Glutamatergic neuron (in vitro differentiated cells): ENCODE results near the gene KIF13A. TPM values are rescaled to one million over a fixed set of nuclear protein-coding genes. Genes with fewer than 3 reads are reported as not detected.

Source experiments
- DNase-seq: peaks from one replicate; pipeline ENCODE4 v3.0.0; 2022
- H3K27ac Mint-ChIP-seq: one replicate; pipeline ENCODE4 v1.8.0; 2020; ENCODE audit warnings: mild to moderate bottlenecking, mixed read lengths, inconsistent platforms; ENCODE audit not compliant: unreplicated experiment
- H3K27me3 Mint-ChIP-seq: one replicate; pipeline ENCODE4 v1.8.0; 2020; ENCODE audit warnings: mild to moderate bottlenecking, moderate library complexity, mixed read lengths, inconsistent platforms; ENCODE audit not compliant: unreplicated experiment
- H3K36me3 Mint-ChIP-seq: one replicate; pipeline ENCODE4 v1.8.0; 2020; ENCODE audit warnings: mild to moderate bottlenecking, mixed read lengths, inconsistent platforms; ENCODE audit not compliant: unreplicated experiment
- H3K4me1 Mint-ChIP-seq: one replicate; pipeline ENCODE4 v1.8.0; 2020; ENCODE audit warnings: mild to moderate bottlenecking, low read depth, mixed read lengths, inconsistent platforms; ENCODE audit not compliant: unreplicated experiment
- H3K4me3 Mint-ChIP-seq: one replicate; pipeline ENCODE4 v1.8.0; 2020; ENCODE audit warnings: mild to moderate bottlenecking, mixed read lengths, inconsistent platforms; ENCODE audit not compliant: unreplicated experiment
- H3K9me3 Mint-ChIP-seq: one replicate; pipeline ENCODE4 v1.8.0; 2020; ENCODE audit warnings: mild to moderate bottlenecking, moderate library complexity, mixed read lengths, inconsistent platforms; ENCODE audit not compliant: unreplicated experiment
- CTCF ChIP-seq: fragments of 200-600 bp; sonication (generic); IDR thresholded peaks from one replicate; pipeline ENCODE4 v1.5.0; 2021; ENCODE audit not compliant: partially characterized antibody, unreplicated experiment
- total RNA-seq: library from RNA; stranded (reverse); fragmentation: NEBNext Ultra II Directional; extraction: Animal tissue kit (Norgen Biotek cat#: 25700); gene quantifications from one replicate; pipeline ENCODE4 v1.2.1, GENCODE V29; 2021; ENCODE audit not compliant: unreplicated experiment

Gene KIF13A
- total RNA-seq, 1 donor from 2014 or later = 26.7 TPM

- DNase-seq = peak; percentile 74
- no peak for TF ChIP-seq CTCF
- Mint-ChIP-seq H3K27ac (peak overlapping the region; percentile 94), H3K4me1 (peaks cover 34% of the 10 kb centered on the region), H3K9me3 (no peaks in the 10 kb centered on the region), H3K36me3 (no peaks in the 10 kb centered on the region), H3K27me3 (peaks cover 1% of the 10 kb centered on the region), H3K4me3 (peak overlapping the region; percentile 63)
These were observed 24.9 kb downstream of the KIF13A start for GRCh38 chr6:17962436-17963031.

- Mint-ChIP-seq H3K4me1 (peaks cover 32% of the 10 kb centered on the region), H3K27ac (no peak overlapping the region), H3K27me3 (peaks cover 1% of the 10 kb centered on the region)
These were observed 28.1 kb downstream of the KIF13A start for GRCh38 chr6:17959302-17959701.

GRCh38 chr6:17957904-17958620 is 29.4 kb downstream of the KIF13A start:
- H3K9me3 Mint-ChIP-seq = no peaks in the 10 kb centered on the region
- no peak overlapping the region for H3K27ac Mint-ChIP-seq
- no peaks in the 10 kb centered on the region for H3K36me3 Mint-ChIP-seq
- TF ChIP-seq CTCF = no peak
- DNase-seq = no peak
- no peak overlapping the region for H3K4me3 Mint-ChIP-seq
- peaks cover 1% of the 10 kb centered on the region for H3K27me3 Mint-ChIP-seq
- H3K4me1 Mint-ChIP-seq = peaks cover 30% of the 10 kb centered on the region

More at GRCh38 chr6:17959302-17959701, 28.1 kb downstream of the KIF13A start:
- no peak for TF ChIP-seq CTCF
- H3K9me3 Mint-ChIP-seq = no peaks in the 10 kb centered on the region
- DNase-seq = no peak
- H3K36me3 Mint-ChIP-seq = no peaks in the 10 kb centered on the region
- no peak overlapping the region for H3K4me3 Mint-ChIP-seq

GRCh38 chr6:17957498-17957897 is 29.9 kb downstream of the KIF13A start:
- H3K27me3 Mint-ChIP-seq = peaks cover 1% of the 10 kb centered on the region
- no peak overlapping the region for H3K4me3 Mint-ChIP-seq
- no peaks in the 10 kb centered on the region for H3K36me3 Mint-ChIP-seq
- no peaks in the 10 kb centered on the region for H3K9me3 Mint-ChIP-seq
- no peak for TF ChIP-seq CTCF
- H3K4me1 Mint-ChIP-seq = peaks cover 26% of the 10 kb centered on the region
- peak overlapping the region; percentile 22 for H3K27ac Mint-ChIP-seq
- DNase-seq = no peak

GRCh38 chr6:17957086-17957485 is 30.3 kb downstream of the KIF13A start:
- Mint-ChIP-seq H3K4me1 (peaks cover 24% of the 10 kb centered on the region), H3K27ac (peak overlapping the region; percentile 22), H3K4me3 (no peak overlapping the region), H3K27me3 (peaks cover 1% of the 10 kb centered on the region), H3K36me3 (no peaks in the 10 kb centered on the region), H3K9me3 (no peaks in the 10 kb centered on the region)
- TF ChIP-seq CTCF = no peak
- DNase-seq = no peak
